ENCODE measurements around the gene C1S.
"Not testable (repeated sequence)": the region's sequence is repeated elsewhere in the genome, so short reads cannot be mapped to it uniquely, and the experiment has no call there.

C1S gene

DNA sequence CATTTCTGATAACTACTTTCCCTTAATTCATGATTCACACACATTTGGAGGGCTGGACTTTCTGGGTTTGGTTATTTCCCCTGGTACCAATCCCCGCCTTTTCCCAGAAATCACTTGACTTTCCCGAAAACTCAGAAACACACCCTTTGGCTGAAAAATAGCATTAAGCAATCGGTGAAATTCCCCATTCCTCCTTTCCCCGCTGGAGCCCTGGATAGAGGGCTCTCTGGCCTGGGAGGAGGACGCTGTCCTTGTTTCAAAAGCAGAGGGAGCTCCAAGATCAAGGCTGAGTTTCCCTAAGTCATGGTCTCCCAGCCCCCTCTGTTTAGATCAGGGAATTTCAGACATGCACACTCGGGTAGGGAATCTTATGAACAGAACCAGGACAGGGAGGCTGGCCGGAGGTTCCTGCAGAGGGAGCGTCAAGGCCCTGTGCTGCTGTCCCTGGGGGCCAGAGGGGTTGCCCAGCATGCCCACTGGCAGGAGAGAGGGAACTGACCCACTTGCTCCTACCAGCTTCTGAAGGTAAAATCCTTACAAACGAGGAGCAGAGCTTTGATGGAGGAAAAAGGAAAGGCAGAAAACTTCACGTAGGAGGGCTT lies at the start of gene C1S:
Gene C1S, plus strand, starts transcription at position 366 of the 602 bp plus-strand sequence. CDS start 1,195 bp downstream, outside the sequence.
- Histone ChIP-seq H3K27me3 (no peaks in the 10 kb centered on the region), H4K20me1 (no peaks in the 10 kb centered on the region), H3K36me3 (no peaks in the 10 kb centered on the region), H3K27ac (no peak within 1 kb of the TSS), H3K4me2 (peak within 1 kb of the TSS in 2 of 11 experiments; percentile 1 to 15; a peak in 1 of 22 replicates), H3K9me3 (replicated peaks in 1 of 11) (no peaks in the 10 kb centered on the region), H3K9ac (no peak within 1 kb of the TSS), H3K4me1 (peaks cover 0 to 19% (median 10%) of the 10 kb centered on the region in 10 experiments; a peak in 13 of 20 replicates), H3K4me3 (no peak within 1 kb of the TSS)
- no peak for TF ChIP-seq Cebpa-rat (IDR thresholded peaks at IDR 0.05)

DNA sequence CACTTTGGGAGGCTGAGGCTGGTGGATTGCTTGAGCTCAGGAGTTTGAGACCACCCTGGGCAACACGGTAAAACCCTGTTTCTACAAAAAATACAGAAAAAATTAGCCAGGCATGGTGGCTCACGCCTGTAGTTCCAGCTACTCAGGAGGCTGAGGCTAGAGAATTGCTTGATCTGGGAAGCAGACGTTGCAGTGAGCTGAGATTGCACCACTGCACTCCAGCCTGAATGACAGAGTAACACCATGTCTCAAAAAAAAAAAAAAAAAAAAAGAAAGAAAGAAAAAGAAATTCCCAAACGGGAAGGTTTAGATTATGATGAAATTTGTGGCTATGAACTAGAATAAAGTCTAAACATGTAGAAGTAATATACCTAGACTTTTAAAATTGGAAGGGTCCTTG lies 49.1 kb upstream of the C1S start:
- Histone ChIP-seq H3K36me3 (peaks cover 38 to 97% (median 72%) of the 10 kb centered on the region in 11 experiments), H4K20me1 (peaks cover 5 to 47% (median 9%) of the 10 kb centered on the region in 11 experiments; a peak in 14 of 22 replicates), H3K4me1 (peaks cover 21 to 93% (median 36%) of the 10 kb centered on the region in 10 experiments)
- H3K4me2 ChIP-seq; H3K27me3 ChIP-seq; H3K9me3 ChIP-seq (replicated peaks in 1 of 11); H3K9ac ChIP-seq; H3K27ac ChIP-seq; H3K4me3 ChIP-seq: not testable (repeated sequence)

DNA sequence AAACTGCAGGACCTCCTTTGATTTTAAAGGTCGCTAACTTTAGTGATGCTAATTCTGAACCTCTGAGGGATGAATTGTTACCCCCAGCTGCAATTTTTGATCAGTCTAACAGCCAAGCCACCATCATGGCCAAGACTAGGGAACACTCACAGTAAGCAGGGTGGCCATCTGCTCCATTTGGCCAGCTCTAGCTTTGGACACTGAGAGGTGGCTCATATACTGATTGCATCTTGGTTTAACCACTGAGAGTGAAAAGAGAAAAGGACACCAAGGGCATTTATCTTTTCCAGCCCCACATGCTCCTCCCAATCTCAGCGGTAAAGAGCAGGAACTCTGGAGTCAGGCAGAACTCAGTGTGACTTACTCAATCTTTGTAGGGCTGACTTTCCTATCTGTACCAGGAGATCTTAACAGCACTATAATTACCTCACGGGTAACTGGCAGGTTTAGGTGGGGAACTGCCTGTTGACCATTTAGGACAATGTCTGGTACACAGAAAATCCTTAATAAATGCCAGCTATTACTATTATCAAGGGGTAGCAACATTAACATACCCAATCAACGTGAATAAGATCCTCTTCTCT lies 48.4 kb upstream of the C1S start:
- Histone ChIP-seq H3K4me3 (no peak overlapping the region), H3K36me3 (peaks cover 38 to 89% (median 65%) of the 10 kb centered on the region in 11 experiments), H3K4me2 (no peak overlapping the region), H3K4me1 (peaks cover 28 to 93% (median 39%) of the 10 kb centered on the region in 10 experiments), H3K9ac (no peak overlapping the region), H4K20me1 (peaks cover 5 to 52% (median 9%) of the 10 kb centered on the region in 11 experiments; a peak in 14 of 22 replicates), H3K27me3 (no peaks in the 10 kb centered on the region), H3K27ac (no peak overlapping the region), H3K9me3 (replicated peaks in 1 of 11) (no peaks in the 10 kb centered on the region)
- no peak for TF ChIP-seq Cebpa-rat (IDR thresholded peaks at IDR 0.05)

DNA sequence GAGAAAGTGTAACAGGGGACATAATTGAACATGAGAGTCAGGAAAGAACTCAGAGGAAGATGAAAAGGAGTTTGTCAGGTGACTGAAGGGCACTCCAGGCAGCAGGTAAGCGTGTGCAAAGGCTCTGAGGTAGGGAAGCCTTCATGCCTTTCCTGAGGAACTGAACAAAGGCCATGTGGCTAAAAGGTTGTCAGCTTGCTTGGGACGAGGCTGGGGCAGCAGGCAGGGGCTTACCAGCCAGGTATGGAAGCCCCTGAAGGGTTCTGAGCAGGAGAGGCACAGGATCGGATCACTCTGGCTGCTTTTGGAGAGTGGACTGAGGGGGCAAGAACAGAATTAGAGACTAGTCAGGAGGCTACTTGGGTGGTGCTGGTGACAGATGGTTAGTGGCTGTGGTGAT lies 47.4 kb upstream of the C1S start:
- Histone ChIP-seq H3K36me3 (peaks cover 38 to 80% (median 64%) of the 10 kb centered on the region in 11 experiments), H3K9me3 (replicated peaks in 1 of 11) (no peaks in the 10 kb centered on the region), H3K4me1 (peaks cover 29 to 88% (median 36%) of the 10 kb centered on the region in 10 experiments), H3K27ac (no peak overlapping the region), H3K27me3 (no peaks in the 10 kb centered on the region), H4K20me1 (peaks cover 5 to 52% (median 14%) of the 10 kb centered on the region in 11 experiments; a peak in 14 of 22 replicates), H3K4me2 (peak overlapping the region in 2 of 11 experiments; percentile 5 to 15; a peak in 2 of 22 replicates), H3K4me3 (no peak overlapping the region), H3K9ac (no peak overlapping the region)
- no peak for TF ChIP-seq Cebpa-rat (IDR thresholded peaks at IDR 0.05)

DNA sequence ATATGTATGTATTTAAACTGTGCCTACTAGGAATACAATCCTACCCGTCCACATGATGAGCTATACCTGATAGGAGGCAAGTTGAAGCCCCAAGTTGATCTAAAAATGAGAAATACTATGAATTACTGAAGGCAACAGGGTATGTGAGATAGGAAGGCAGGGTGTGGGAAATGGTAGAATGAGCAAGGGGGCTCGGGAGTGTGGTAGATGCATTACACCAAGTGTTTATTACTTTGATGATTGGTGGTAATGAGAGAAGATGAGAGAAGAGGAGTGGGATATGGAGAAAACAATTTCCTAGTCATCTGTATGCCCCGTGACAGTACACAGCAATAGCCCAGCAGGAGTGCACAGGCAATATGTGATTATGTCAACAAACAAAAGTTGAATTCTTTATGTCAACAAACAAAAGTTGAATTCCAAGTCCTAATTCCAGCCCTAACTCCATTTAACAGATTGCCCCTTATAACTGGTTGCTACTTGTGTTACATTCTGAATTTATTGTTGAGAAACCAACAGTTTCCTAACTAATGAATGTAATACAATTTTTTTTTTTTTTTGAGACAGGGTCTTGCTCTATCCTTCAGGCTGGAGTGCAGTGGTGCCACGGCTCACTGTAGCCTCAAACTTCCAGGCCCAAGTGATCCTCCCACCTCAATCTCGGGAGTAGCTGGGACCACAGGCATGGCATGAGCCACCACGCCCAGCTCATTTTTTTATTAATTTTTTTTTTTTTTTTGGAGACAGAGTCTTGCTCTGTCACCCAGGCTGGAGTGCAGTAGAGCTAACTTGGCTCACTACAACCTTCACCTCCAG lies 44.8 kb upstream of the C1S start:
- Histone ChIP-seq H3K9me3 (replicated peaks in 1 of 11) (no peaks in the 10 kb centered on the region), H3K4me3 (peak overlapping the region in 4 of 10 experiments; percentile 81 to 88 (median 87); a peak in 3 of 20 replicates), H3K27ac (no peak overlapping the region), H3K4me1 (peaks cover 30 to 67% (median 37%) of the 10 kb centered on the region in 10 experiments), H3K36me3 (peaks cover 31 to 53% (median 45%) of the 10 kb centered on the region in 11 experiments), H3K9ac (peak overlapping the region in 2 of 11 experiments; percentile 87 to 88; a peak in 4 of 22 replicates), H3K27me3 (no peaks in the 10 kb centered on the region), H4K20me1 (peaks cover 5 to 51% (median 14%) of the 10 kb centered on the region in 11 experiments; a peak in 14 of 22 replicates), H3K4me2 (peak overlapping the region; percentile 83 to 98 (median 87))
- no peak for TF ChIP-seq Cebpa-rat (IDR thresholded peaks at IDR 0.05)

DNA sequence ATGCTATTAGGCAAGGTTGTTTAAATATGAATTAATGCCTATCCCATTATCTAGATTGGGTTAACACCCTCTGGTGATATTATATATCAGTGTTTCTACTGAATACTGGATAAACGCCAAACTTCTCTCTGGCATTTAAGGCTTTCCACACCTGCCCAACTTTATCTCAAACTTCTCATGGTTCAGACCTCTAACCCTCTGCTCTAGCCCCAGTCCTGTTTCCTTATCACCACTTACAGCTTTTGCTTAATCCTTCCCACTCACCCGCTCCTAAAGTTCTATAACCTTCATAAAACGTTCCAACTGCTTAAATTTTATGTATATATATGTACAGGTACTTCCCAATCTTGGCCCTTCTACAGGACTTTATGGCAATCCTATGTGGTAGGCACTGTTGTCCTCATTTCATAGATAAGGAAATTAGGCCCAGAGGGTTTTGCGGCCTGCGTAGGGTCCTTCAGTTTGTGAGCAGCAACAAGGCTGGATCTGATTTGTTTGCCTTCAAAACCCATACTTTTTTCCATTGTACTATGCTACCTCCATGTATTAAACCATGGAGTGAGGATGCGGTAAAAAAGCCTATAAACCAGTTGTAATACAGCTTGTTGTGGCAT lies 43.5 kb upstream of the C1S start:
- peak overlapping the region in 5 of 11 experiments; percentile 84 to 94 (median 86); a peak in 7 of 22 replicates for H3K27ac ChIP-seq
- peak overlapping the region; percentile 83 to 98 (median 87) for H3K4me2 ChIP-seq
- peak overlapping the region; percentile 79 to 88 (median 84) for H3K9ac ChIP-seq
- H3K4me3 ChIP-seq = peak overlapping the region; percentile 69 to 88 (median 80); a peak in 19 of 20 replicates
- H3K36me3 ChIP-seq = peaks cover 20 to 40% (median 32%) of the 10 kb centered on the region in 11 experiments
- H3K9me3 ChIP-seq (replicated peaks in 1 of 11) = no peaks in the 10 kb centered on the region
- no peak for TF ChIP-seq Cebpa-rat (IDR thresholded peaks at IDR 0.05)
- peaks cover 5 to 44% (median 9%) of the 10 kb centered on the region in 11 experiments; a peak in 13 of 22 replicates for H4K20me1 ChIP-seq
- peaks cover 30 to 70% (median 37%) of the 10 kb centered on the region in 10 experiments for H3K4me1 ChIP-seq
- H3K27me3 ChIP-seq = no peaks in the 10 kb centered on the region

DNA sequence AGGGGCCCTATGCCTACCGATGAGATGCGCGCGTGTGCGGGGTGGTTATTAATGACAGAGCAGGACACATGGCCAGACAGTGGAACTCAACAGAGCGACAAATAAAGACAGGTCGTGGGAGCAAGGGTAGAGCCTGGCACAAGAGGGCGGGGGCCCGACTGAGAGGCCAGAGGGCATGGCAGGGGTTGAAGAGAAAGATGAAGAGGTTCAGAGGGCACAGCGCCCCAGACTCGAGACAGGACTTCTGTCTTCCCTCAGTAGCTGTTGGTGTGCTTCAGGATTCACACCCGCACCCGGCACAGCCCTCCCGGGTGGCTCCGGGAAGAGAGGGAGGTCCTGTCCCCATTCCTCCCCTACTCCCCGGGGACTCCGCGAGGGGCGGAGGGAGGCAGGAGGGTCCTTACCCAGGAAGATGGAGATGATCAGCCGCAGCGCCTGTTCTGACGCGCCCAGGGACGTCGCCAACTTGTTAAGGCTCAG lies 42.6 kb upstream of the C1S start:
- no peaks in the 10 kb centered on the region for H3K9me3 ChIP-seq (replicated peaks in 1 of 11)
- peak overlapping the region; percentile 80 to 94 (median 85) for H3K27ac ChIP-seq
- H3K36me3 ChIP-seq = peaks cover 11 to 32% (median 25%) of the 10 kb centered on the region in 11 experiments
- H3K27me3 ChIP-seq = no peaks in the 10 kb centered on the region
- H3K4me3 ChIP-seq = peak overlapping the region; percentile 69 to 88 (median 80)
- peaks cover 30 to 71% (median 37%) of the 10 kb centered on the region in 10 experiments for H3K4me1 ChIP-seq
- H3K9ac ChIP-seq = peak overlapping the region; percentile 79 to 88 (median 84)
- peak overlapping the region; percentile 83 to 98 (median 87) for H3K4me2 ChIP-seq
- H4K20me1 ChIP-seq = peaks cover 5 to 40% (median 9%) of the 10 kb centered on the region in 11 experiments; a peak in 12 of 22 replicates
- no peak for TF ChIP-seq Cebpa-rat (IDR thresholded peaks at IDR 0.05)

DNA sequence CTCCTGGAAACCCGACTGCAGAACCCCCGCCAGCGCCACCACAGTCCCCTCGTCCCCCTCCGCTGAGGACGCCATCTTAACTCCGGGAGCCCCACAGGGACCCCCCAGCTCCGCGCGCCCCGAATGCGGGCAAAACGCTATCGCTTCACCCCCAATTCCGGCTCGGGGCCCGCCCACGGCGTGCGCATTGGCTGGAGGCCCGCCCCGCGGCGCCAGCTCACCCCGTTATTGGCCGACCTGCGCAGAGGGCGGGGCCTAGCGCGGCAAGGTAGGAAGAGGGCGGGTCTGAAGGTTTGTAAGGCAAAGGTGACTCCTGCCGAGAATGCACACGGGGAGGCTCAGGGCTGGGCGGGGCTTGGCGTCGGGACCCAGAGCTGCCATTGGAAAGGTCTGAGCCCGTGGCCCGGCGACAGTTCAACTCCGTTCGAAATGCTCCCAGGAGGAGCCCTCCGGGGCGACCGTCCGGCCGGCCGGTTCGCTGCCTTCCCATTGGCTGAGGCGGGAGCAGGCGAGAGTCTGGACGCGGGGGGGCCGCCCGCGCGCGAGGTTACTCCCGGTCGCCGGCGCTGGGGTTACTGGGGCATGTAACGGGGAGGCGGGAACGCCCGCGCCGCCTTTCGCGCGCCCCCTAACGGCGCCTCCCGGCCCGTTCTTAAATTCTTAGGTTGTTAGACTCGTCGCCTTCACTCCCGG lies 42.0 kb upstream of the C1S start, which contains the start of gene LPCAT3:
Gene LPCAT3, minus strand, starts transcription at position 127 of the 693 bp plus-strand sequence. Its CDS starts 52 bp downstream, at position 75.
- H3K9ac ChIP-seq = peak within 1 kb of the TSS; percentile 79 to 88 (median 84)
- H3K4me1 ChIP-seq = peaks cover 30 to 65% (median 37%) of the 10 kb centered on the region in 10 experiments
- peaks cover 5 to 26% (median 19%) of the 10 kb centered on the region in 11 experiments; a peak in 20 of 22 replicates for H3K36me3 ChIP-seq
- TF ChIP-seq Cebpa-rat (IDR thresholded peaks at IDR 0.05) = no peak
- peak within 1 kb of the TSS; percentile 80 to 94 (median 85) for H3K27ac ChIP-seq
- peaks cover 0 to 40% (median 9%) of the 10 kb centered on the region in 11 experiments; a peak in 10 of 22 replicates for H4K20me1 ChIP-seq
- no peaks in the 10 kb centered on the region for H3K27me3 ChIP-seq
- H3K4me3 ChIP-seq = peak within 1 kb of the TSS; percentile 69 to 88 (median 80)
- no peaks in the 10 kb centered on the region for H3K9me3 ChIP-seq (replicated peaks in 1 of 11)
- peak within 1 kb of the TSS; percentile 83 to 98 (median 87) for H3K4me2 ChIP-seq

Measured in BLaER1 treated with 17β-estradiol and CSF1 and Interleukin-3, amounts not matched to agents 10 nM and 100 nM (cell line).